Measurements from ENCODE around the gene COL4A5.

The COL4A5 gene

DNA sequence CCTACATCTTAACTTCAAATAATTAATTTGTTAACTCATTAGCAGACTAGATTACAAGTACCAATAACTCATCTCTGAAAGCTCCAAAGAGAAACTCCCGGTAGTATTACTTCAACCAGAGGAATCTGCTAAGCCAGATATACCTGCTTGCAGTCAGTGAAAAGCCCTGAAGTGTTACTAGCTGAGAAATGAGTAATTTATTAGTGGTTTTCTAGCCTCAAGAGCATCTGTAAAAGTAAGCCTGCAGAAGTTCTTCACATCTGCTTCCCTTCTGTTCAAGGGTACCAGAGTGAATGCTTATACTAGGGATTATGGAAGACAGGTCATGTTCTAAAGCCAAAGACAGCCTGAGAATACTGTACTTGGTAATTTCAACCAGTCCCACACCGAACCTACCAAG lies 262.0 kb downstream of the COL4A5 start:
- no peak for DNase-seq (ENCODE audit: low spot score)
- in situ Hi-C loops (cut with MboI; ENCODE audit: low sequenced_read_pairs, unreplicated experiment): no loop called here

GRCh38 chrX:108702530-108702929 lies 262.9 kb downstream of the COL4A5 start:
- DNase-seq (ENCODE audit: low spot score): no peak
- TF ChIP-seq, protein P1, sequence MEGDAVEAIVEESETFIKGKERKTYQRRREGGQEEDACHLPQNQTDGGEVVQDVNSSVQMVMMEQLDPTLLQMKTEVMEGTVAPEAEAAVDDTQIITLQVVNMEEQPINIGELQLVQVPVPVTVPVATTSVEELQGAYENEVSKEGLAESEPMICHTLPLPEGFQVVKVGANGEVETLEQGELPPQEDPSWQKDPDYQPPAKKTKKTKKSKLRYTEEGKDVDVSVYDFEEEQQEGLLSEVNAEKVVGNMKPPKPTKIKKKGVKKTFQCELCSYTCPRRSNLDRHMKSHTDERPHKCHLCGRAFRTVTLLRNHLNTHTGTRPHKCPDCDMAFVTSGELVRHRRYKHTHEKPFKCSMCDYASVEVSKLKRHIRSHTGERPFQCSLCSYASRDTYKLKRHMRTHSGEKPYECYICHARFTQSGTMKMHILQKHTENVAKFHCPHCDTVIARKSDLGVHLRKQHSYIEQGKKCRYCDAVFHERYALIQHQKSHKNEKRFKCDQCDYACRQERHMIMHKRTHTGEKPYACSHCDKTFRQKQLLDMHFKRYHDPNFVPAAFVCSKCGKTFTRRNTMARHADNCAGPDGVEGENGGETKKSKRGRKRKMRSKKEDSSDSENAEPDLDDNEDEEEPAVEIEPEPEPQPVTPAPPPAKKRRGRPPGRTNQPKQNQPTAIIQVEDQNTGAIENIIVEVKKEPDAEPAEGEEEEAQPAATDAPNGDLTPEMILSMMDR (IDR thresholded peaks at IDR 0.05; ENCODE audit: borderline replicate concordance, control extremely low read depth, extremely low read depth, insufficient read depth, missing control alignments): no peak
- in situ Hi-C loops (cut with MboI; ENCODE audit: low sequenced_read_pairs, unreplicated experiment): no loop called here

More for the DNA sequence above, 262.0 kb downstream of the COL4A5 start:
- TF ChIP-seq, protein P1 (IDR thresholded peaks at IDR 0.05; ENCODE audit: borderline replicate concordance, control extremely low read depth, extremely low read depth, insufficient read depth, missing control alignments): no peak

DNA sequence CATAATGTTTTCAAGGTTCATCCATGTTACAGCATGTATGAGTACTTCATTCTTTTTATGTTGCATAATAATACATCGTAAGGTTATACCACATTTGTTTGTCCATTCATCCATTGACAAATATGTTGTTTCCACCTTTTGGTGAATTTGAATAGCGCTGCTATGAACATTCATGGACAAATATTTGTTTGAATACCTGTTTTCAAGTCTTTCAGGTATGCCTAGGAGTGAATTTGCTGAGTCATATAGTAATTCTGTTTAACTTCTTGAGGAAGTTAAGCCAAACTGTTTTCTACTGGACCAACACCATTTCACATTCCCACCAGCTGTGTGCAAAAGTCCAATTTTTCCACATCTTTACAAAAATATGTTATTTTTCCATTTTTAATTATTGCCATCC lies 265.2 kb downstream of the COL4A5 start:
- in situ Hi-C loops (cut with MboI; ENCODE audit: low sequenced_read_pairs, unreplicated experiment): no loop called here
- TF ChIP-seq, protein P1 (IDR thresholded peaks at IDR 0.05; ENCODE audit: borderline replicate concordance, control extremely low read depth, extremely low read depth, insufficient read depth, missing control alignments): no peak
- DNase-seq (ENCODE audit: low spot score): no peak

- TF ChIP-seq, protein P1 (IDR thresholded peaks at IDR 0.05; ENCODE audit: borderline replicate concordance, control extremely low read depth, extremely low read depth, insufficient read depth, missing control alignments): no peak
- in situ Hi-C loops (cut with MboI; ENCODE audit: low sequenced_read_pairs, unreplicated experiment): no loop called here
- no peak for DNase-seq (ENCODE audit: low spot score)
These were observed 273.2 kb downstream of the COL4A5 start for GRCh38 chrX:108712886-108713285.

- TF ChIP-seq, protein P1 (IDR thresholded peaks at IDR 0.05; ENCODE audit: borderline replicate concordance, control extremely low read depth, extremely low read depth, insufficient read depth, missing control alignments): no peak
- DNase-seq (ENCODE audit: low spot score): no peak
- in situ Hi-C loops (cut with MboI; ENCODE audit: low sequenced_read_pairs, unreplicated experiment): no loop called here
These were observed 282.9 kb downstream of the COL4A5 start for GRCh38 chrX:108722561-108722960.

DNA sequence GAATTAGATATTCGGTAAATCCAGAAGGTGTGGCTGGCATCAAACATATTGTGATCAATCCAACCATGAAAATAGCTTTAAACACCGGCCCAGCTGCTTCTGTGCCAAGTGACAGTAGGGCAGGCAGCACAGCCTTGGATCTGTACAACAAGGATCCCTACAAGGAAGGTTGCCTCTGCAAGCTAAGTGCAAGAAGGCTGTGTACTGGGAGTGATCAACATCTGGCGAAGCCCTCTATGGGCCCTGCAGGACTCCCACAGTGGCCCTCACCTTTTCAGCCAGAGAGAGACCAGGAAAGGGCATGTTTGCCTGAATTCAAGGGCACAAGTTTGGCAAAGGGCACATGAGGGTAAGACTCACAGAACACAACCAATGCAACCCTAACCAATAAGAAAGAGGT lies 287.1 kb downstream of the COL4A5 start:
- no peak for DNase-seq (ENCODE audit: low spot score)
- TF ChIP-seq, protein P1 (IDR thresholded peaks at IDR 0.05; ENCODE audit: borderline replicate concordance, control extremely low read depth, extremely low read depth, insufficient read depth, missing control alignments): no peak
- in situ Hi-C loops (cut with MboI; ENCODE audit: low sequenced_read_pairs, unreplicated experiment): no loop called here

DNA sequence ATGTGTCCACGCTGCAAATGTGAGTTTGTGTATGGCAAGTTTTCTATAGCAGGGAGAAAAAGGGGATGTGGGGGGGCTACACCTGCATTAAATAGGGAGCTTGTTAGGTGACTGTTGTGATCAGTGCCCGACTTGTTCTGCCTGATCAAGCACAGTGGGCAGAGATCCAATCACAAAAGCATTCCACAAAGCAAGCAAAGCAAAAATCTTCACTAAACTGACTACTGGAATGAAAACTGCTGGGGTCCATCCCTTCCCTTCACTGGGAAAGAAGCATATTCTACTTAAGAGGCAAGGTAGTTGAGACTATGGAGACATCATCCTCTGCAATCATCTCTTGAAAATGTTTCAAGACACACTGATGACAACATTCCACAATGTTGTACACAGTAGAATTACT lies 291.5 kb downstream of the COL4A5 start:
- TF ChIP-seq, protein P1 (IDR thresholded peaks at IDR 0.05; ENCODE audit: borderline replicate concordance, control extremely low read depth, extremely low read depth, insufficient read depth, missing control alignments): no peak
- DNase-seq (ENCODE audit: low spot score): no peak
- in situ Hi-C loops (cut with MboI; ENCODE audit: low sequenced_read_pairs, unreplicated experiment): no loop called here

Data from GM13976 (cell line).